ENCODE measurements around the gene OXGR1.

DNA sequence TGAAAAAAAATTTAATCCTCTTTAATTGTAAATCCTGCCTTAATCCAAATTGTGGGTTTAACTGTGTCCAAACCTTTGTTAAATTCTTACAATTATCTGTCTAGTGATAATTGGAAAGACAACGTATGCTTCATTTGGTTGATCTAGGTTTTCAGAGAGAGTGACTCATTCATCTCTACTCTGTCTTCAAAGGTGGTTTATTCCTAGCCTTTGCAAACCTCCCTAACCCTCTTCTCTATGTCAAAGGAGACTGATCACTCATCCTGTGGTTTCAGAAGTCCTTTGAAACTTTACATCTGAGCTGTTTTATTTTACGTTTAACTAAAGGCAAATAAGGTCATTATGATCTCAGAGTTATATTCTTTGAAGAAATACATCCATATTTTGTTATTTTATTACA is 8.8 kb upstream of the OXGR1 start:
- TF ChIP-seq POLR2A (IDR thresholded peaks at IDR 0.05), result no peak
- TF ChIP-seq, protein P1, sequence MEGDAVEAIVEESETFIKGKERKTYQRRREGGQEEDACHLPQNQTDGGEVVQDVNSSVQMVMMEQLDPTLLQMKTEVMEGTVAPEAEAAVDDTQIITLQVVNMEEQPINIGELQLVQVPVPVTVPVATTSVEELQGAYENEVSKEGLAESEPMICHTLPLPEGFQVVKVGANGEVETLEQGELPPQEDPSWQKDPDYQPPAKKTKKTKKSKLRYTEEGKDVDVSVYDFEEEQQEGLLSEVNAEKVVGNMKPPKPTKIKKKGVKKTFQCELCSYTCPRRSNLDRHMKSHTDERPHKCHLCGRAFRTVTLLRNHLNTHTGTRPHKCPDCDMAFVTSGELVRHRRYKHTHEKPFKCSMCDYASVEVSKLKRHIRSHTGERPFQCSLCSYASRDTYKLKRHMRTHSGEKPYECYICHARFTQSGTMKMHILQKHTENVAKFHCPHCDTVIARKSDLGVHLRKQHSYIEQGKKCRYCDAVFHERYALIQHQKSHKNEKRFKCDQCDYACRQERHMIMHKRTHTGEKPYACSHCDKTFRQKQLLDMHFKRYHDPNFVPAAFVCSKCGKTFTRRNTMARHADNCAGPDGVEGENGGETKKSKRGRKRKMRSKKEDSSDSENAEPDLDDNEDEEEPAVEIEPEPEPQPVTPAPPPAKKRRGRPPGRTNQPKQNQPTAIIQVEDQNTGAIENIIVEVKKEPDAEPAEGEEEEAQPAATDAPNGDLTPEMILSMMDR (IDR thresholded peaks at IDR 0.05), result no peak

All from breast epithelium (tissue), 3 donors.